ENCODE measurements around the gene EXOC6B.
"Not testable (repeated sequence)": the region's sequence is repeated elsewhere in the genome, so short reads cannot be mapped to it uniquely, and the experiment has no call there.

The EXOC6B gene

GRCh38 chr2:72676341-72677025, 149.3 kb downstream of the EXOC6B start:
- no peak for DNase-seq

GRCh38 chr2:72674982-72675915, 150.6 kb downstream of the EXOC6B start:
- DNase-seq = no peak

GRCh38 chr2:72673279-72673678, 152.6 kb downstream of the EXOC6B start:
- no peak for DNase-seq

GRCh38 chr2:72669121-72669520, 156.7 kb downstream of the EXOC6B start:
- no peak for DNase-seq

- no peak for DNase-seq
Observed at GRCh38 chr2:72668647-72669046, 157.2 kb downstream of the EXOC6B start.

- no peak for DNase-seq
Observed at GRCh38 chr2:72665448-72665847, 160.4 kb downstream of the EXOC6B start.

- no peak for DNase-seq
Observed at GRCh38 chr2:72661985-72662384, 163.8 kb downstream of the EXOC6B start.

GRCh38 chr2:72649810-72650209, 176.0 kb downstream of the EXOC6B start:
- no peak for DNase-seq

GRCh38 chr2:72641221-72641620, 184.6 kb downstream of the EXOC6B start:
- DNase-seq = not testable (repeated sequence)

GRCh38 chr2:72638600-72639211, 187.1 kb downstream of the EXOC6B start:
- DNase-seq = no peak

- no peak for DNase-seq
Observed at GRCh38 chr2:72636210-72636609, 189.6 kb downstream of the EXOC6B start.

- no peak for DNase-seq
Observed at GRCh38 chr2:72630767-72631166, 195.1 kb downstream of the EXOC6B start.

- no peak for DNase-seq
Observed at GRCh38 chr2:72629062-72629461, 196.8 kb downstream of the EXOC6B start.

- DNase-seq = no peak
Observed at GRCh38 chr2:72627083-72627482, 198.8 kb downstream of the EXOC6B start.

- DNase-seq = no peak
Observed at GRCh38 chr2:72625366-72625765, 200.5 kb downstream of the EXOC6B start.

- no peak for DNase-seq
Observed at GRCh38 chr2:72623481-72623880, 202.4 kb downstream of the EXOC6B start.

- DNase-seq = no peak
Observed at GRCh38 chr2:72619626-72620025, 206.2 kb downstream of the EXOC6B start.

GRCh38 chr2:72613931-72614330, 211.9 kb downstream of the EXOC6B start:
- DNase-seq = no peak

GRCh38 chr2:72612614-72613160, 213.1 kb downstream of the EXOC6B start:
- no peak for DNase-seq

- no peak for DNase-seq
Observed at GRCh38 chr2:72607189-72607588, 218.6 kb downstream of the EXOC6B start.

- DNase-seq = no peak
Observed at GRCh38 chr2:72605836-72606442, 219.9 kb downstream of the EXOC6B start.

GRCh38 chr2:72604468-72604867, 221.4 kb downstream of the EXOC6B start:
- no peak for DNase-seq

- no peak for DNase-seq
Observed at GRCh38 chr2:72603481-72603880, 222.4 kb downstream of the EXOC6B start.
